RWPE2 (cell line): ENCODE data around the gene ZNF853.

ENCODE experiments used
- ATAC-seq: fragments of 200-7000 bp; cut with Tn5 transposase; 3 replicates; pipeline ENCODE4 v1.9.1; 2021; ENCODE audit warnings: low read depth
- DNase-seq: peaks from one replicate; pipeline ENCODE4 v3.0.0-alpha.2; 2020; ENCODE audit warnings: low spot score
- H3K27ac ChIP-seq: fragments of 450-650 bp; 2 replicates; pipeline ENCODE4 v1.5.1; 2017; ENCODE audit warnings: mild to moderate bottlenecking; ENCODE audit not compliant: poor library complexity, severe bottlenecking
- H3K27me3 ChIP-seq: fragments of 250-450 bp; sonication (Bioruptor Pico); 2 replicates; pipeline ENCODE4 v1.5.1; 2021; ENCODE audit warnings: mild to moderate bottlenecking, moderate library complexity; ENCODE audit not compliant: insufficient read depth, poor library complexity, severe bottlenecking
- H3K36me3 ChIP-seq: fragments of 250-450 bp; sonication (Bioruptor Pico); 2 replicates; pipeline ENCODE4 v1.5.1; 2020; ENCODE audit warnings: low read depth, mild to moderate bottlenecking, moderate library complexity
- H3K4me1 ChIP-seq: fragments of 250-450 bp; sonication (Bioruptor Pico); 2 replicates; pipeline ENCODE4 v1.5.1; 2021; ENCODE audit warnings: mild to moderate bottlenecking, moderate library complexity; ENCODE audit not compliant: insufficient read depth, poor library complexity, severe bottlenecking
- H3K4me3 ChIP-seq: fragments of 250-450 bp; sonication (Bioruptor Pico); 2 replicates; pipeline ENCODE4 v1.5.1; 2021; ENCODE audit warnings: mild to moderate bottlenecking, moderate library complexity; ENCODE audit not compliant: severe bottlenecking
- H3K9me3 ChIP-seq: fragments of 250-450 bp; sonication (Bioruptor Pico); 2 replicates; pipeline ENCODE4 v1.5.1; 2021; ENCODE audit warnings: mild to moderate bottlenecking, moderate library complexity; ENCODE audit not compliant: severe bottlenecking
- CTCF ChIP-seq: fragments of 450-650 bp; IDR thresholded peaks from one replicate; pipeline ENCODE4 v1.5.1; 2017; ENCODE audit warnings: mild to moderate bottlenecking, moderate library complexity; ENCODE audit not compliant: poor library complexity, severe bottlenecking

The ZNF853 gene

DNA sequence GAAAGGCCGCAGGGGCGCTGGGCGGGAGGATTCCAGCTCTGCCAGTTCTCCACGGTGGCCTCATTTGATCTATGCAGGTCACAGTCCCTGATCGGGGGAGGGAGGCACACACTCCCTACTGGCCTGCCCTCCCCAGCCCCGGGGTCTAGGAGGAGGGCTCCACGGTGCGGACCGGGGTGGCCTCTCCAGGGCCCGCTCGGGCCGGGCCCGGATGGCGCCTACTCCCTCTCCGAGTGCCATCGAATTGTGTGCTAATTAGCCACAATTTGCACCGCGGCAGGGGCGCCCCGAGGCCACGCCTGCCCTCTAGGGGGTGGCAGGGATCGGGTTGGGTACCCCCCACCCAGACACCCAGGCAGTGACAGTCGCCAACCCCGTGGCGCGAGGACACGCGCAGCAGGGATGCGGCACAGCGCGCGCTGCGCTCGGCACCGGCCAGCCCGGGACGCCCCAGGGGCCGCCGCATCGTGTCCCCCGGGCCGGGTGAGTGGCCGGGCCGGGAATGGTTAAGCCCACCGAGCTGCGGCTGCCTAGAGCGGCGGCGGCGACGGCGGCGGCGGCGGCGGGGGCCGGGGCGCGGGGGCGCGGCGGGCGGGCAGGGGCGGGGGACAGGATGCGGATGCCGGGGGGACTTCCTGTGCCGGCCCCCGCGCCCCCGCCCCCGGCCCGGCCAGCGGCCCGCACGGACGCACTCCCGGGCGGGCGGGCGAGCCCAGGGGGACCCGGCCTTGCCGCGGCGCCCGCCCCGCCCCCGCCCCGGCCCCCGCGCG lies at the start of gene ZNF853:
Gene ZNF853, plus strand, starts transcription at position 658 of the 770 bp plus-strand sequence. CDS start 565 bp downstream, outside the sequence.
- no peak within 1 kb of the TSS for H3K27ac ChIP-seq
- H3K4me1 ChIP-seq, result no peaks in the 10 kb centered on the region
- DNase-seq, result no peak
- H3K9me3 ChIP-seq, result no peaks in the 10 kb centered on the region
- ATAC-seq, result peak; percentile 15; the same call in 2 of the 3 replicates
- TF ChIP-seq CTCF, result no peak
- H3K4me3 ChIP-seq, result peak within 1 kb of the TSS; percentile 46
- H3K36me3 ChIP-seq, result no peaks in the 10 kb centered on the region
- peaks cover 6% of the 10 kb centered on the region for H3K27me3 ChIP-seq

GRCh38 chr7:6565655-6566054 lies 49.8 kb upstream of the ZNF853 start:
- H3K9me3 ChIP-seq, result no peaks in the 10 kb centered on the region
- no peaks in the 10 kb centered on the region for H3K4me1 ChIP-seq
- DNase-seq, result no peak
- TF ChIP-seq CTCF, result no peak
- no peak for ATAC-seq
- no peaks in the 10 kb centered on the region for H3K36me3 ChIP-seq
- no peaks in the 10 kb centered on the region for H3K27me3 ChIP-seq
- H3K27ac ChIP-seq, result no peak overlapping the region
- H3K4me3 ChIP-seq, result no peak overlapping the region

GRCh38 chr7:6567886-6568285 lies 47.5 kb upstream of the ZNF853 start:
- TF ChIP-seq CTCF, result no peak
- Histone ChIP-seq H3K9me3 (no peaks in the 10 kb centered on the region), H3K36me3 (no peaks in the 10 kb centered on the region), H3K4me3 (no peak overlapping the region), H3K27me3 (no peaks in the 10 kb centered on the region), H3K4me1 (no peaks in the 10 kb centered on the region), H3K27ac (no peak overlapping the region)
- ATAC-seq, result no peak
- DNase-seq, result no peak

- H3K9me3 ChIP-seq, result no peaks in the 10 kb centered on the region
- ATAC-seq, result peak; percentile 42; the same call in 2 of the 3 replicates
- H3K27ac ChIP-seq, result no peak overlapping the region
These were observed 44.1 kb upstream of the ZNF853 start for GRCh38 chr7:6571160-6571779.

More at GRCh38 chr7:6571160-6571779, 44.1 kb upstream of the ZNF853 start:
- no peak overlapping the region for H3K4me3 ChIP-seq
- no peak for TF ChIP-seq CTCF
- DNase-seq, result no peak
- H3K36me3 ChIP-seq, result no peaks in the 10 kb centered on the region
- no peaks in the 10 kb centered on the region for H3K27me3 ChIP-seq
- H3K4me1 ChIP-seq, result no peaks in the 10 kb centered on the region
